ENCODE results near the gene CLSTN2.

Gene CLSTN2

GRCh38 chr3:140529096-140529495 is 594.1 kb downstream of the CLSTN2 start:
- no peak for DNase-seq

GRCh38 chr3:140529558-140529957 is 594.6 kb downstream of the CLSTN2 start:
- DNase-seq, result no peak

DNA sequence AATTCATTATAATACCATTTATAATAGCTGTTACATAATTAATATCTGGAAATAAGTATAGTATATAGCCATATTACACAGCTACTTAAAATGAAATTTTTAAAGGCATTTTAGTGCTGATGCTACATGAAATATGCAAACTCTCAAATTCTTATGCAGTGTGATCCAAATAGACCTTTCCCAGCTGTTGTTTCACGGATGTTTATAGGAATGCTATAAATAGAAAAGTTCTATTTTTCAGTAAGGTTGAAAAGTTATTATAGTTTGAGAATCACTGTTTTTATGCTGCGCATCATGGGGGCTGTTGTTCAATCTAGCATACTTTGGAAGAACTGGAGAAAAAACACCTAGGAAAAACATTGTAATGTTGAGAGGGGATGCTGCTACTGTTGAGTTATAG is 595.1 kb downstream of the CLSTN2 start:
- no peak for DNase-seq

DNA sequence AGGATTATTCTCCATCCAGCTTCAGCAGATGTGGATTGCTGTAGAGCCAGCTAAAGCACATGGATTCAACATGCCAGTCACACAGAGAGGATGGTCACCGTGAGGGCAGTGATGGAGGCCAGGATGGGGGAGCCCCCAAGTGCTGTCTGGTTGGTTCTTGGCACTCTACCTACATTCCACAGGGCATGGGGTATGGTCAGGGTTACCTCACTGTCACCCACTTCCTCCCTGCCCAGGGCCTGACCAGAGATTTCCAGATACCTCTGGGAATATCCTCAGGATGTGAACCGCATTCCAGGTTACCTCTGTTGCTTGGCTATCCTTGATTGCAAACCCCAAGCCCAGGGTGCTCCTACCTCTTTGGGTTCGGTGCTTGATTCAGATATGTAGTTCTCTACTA is 595.6 kb downstream of the CLSTN2 start:
- no peak for DNase-seq

DNA sequence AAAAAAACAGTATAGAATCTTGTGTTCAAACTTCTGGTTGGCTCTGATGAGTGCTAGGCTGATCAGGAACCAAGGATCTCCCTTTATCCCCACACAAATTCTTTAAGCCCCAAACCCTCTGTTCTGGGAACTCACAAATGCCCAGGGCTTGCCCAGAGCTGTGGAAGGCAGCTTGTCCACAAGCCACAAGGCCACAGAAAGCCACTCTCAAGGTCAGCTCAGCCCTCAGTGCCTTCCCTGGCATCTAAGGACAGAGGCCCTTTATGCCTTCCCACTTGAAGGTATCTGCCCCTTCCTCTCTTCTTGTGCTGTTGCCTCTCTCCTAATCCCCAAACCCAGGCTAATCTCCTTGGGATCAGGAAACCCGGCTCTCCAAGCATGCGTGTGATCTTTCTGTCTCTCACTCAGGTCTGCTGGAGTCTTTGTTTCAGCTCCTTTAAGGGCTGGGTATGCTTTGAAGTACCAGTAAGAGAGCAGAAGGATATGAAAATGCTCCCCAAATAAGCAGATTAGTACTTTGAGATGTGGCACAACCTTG is 597.9 kb downstream of the CLSTN2 start:
- no peak for DNase-seq

GRCh38 chr3:140536926-140537726 is 602.1 kb downstream of the CLSTN2 start:
- DNase-seq, result peak; percentile 79

- no peak for DNase-seq
Observed at GRCh38 chr3:140537727-140538082, 602.7 kb downstream of the CLSTN2 start.

DNA sequence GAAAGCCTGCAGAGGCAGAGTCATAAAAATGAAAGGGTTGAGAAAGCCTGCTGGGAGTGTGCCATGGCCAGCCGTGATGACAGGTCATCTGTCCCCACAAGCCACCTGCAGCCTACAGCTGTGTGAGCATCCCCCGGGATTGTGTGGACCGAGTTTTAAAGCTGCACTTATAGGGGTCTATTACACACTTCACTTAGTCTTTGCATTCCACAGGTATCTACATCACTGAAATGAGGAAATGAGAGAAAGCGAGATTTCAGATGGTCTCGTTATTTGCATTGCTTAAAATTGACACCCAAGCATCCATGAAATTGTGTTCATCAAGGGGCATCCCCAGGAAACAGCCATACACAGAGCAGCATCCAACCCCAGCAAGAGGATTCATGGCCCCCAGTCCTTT is 605.3 kb downstream of the CLSTN2 start:
- no peak for DNase-seq

GRCh38 chr3:140541975-140542653 is 607.1 kb downstream of the CLSTN2 start:
- no peak for DNase-seq

- DNase-seq, result no peak
Observed at GRCh38 chr3:140545197-140545596, 610.2 kb downstream of the CLSTN2 start.

GRCh38 chr3:140545756-140546155 is 610.8 kb downstream of the CLSTN2 start:
- DNase-seq, result no peak

GRCh38 chr3:140546649-140547048 is 611.7 kb downstream of the CLSTN2 start:
- peak; percentile 26 for DNase-seq

GRCh38 chr3:140552403-140552802 is 617.4 kb downstream of the CLSTN2 start:
- no peak for DNase-seq

- DNase-seq, result no peak
Observed at GRCh38 chr3:140552898-140553297, 617.9 kb downstream of the CLSTN2 start.

- DNase-seq, result no peak
Observed at GRCh38 chr3:140553591-140553990, 618.6 kb downstream of the CLSTN2 start.

DNA sequence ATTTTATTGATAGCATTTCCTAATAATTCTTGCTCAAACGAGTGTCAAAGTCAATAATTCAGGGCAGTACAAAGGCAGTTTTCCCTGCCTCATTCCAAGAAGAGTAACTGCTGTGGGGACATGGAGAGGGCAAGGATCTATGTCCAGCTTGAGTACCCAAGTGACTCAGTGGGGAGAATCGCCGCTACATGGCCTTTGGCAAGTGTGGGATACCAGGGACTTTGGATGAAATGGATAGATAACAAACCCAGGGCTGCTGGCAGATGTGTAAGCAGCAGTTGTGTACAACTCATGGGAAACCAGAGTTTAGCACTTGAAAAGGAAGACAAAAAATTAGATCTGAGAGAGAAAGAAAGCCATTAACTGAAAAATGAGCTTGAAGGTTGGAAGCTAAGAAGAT is 620.7 kb downstream of the CLSTN2 start:
- DNase-seq, result no peak

DNA sequence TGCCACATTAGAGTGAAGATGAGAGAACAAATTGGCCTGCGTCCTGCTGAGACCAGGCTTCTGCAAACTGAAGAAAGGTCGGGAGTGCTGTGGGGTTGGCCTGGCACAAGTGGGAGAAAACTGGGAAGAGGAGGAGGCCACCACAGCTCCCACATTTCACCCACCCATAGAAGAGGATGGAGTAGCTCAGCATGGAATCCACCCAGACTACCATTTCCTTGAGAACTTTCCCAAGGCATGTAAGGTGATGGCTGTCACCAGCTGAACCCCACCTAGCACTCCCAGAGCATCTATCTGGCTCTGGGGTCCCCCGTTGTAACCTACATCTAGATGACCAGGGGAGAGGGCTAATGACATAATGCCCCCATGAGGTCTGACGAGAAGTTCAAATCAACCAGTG is 622.5 kb downstream of the CLSTN2 start:
- no peak for DNase-seq

DNA sequence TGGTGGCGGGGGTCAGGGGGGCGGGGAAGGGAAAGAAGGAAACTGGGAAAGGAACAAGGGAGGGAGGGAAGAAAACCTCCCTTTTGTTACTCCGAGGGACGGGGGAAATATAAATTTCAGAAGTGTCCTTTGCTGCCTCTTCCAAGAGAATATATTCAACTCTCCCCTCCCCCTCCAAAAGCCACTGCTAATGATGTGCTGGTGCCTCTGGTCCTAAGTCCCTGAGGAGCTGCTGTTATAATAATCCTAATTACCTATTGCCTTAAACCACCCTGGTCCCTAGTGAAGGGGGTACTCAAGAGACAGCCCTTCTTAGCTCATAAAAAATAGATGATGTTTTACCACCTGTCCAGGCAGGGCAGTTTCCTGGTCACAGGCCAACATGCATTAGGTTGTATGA is 624.6 kb downstream of the CLSTN2 start:
- DNase-seq, result peak; percentile 83

DNA sequence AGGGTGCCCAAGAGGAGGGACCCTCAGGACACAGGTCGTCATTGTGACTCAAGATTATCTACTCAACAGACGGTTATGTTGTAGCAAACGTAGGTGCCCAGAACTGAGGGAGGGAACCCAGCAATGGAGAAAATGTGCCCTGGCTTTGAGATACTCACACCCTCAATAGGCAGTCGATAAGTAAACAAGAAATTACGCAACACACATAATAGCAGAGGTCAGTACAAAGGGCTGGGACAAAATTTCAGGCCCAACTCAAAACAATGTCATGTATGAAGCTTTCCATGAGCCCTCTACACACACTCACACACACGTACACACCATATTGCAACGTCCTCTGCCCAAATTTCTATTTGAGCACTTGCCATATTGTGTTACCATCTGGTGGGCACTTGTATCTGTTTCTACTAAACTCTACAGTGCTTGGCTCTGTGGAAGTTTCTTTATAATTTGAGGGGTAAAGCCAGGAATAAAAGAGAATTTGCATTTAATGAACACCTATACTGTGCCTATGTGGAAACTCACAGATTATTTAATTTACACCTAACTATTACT is 628.3 kb downstream of the CLSTN2 start:
- no peak for DNase-seq

DNA sequence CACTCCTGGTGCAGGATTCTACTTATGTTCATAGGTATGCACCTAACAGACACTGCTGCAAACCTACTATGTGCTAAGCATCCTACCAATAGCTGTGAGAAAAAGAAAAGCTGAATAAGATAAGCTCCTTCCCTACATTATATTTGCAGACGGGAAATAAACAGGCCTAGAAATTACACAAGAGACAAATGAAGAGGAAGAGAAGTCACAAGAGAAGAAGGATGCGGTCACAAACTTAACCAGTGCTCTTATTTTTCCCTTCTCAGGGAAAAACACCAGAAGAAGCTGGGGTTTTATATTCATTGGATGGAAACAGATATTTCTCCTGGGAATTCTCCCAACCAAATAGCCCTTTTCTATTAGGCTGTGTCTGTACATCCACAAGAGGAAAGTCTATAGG is 633.1 kb downstream of the CLSTN2 start:
- DNase-seq, result no peak

DNA sequence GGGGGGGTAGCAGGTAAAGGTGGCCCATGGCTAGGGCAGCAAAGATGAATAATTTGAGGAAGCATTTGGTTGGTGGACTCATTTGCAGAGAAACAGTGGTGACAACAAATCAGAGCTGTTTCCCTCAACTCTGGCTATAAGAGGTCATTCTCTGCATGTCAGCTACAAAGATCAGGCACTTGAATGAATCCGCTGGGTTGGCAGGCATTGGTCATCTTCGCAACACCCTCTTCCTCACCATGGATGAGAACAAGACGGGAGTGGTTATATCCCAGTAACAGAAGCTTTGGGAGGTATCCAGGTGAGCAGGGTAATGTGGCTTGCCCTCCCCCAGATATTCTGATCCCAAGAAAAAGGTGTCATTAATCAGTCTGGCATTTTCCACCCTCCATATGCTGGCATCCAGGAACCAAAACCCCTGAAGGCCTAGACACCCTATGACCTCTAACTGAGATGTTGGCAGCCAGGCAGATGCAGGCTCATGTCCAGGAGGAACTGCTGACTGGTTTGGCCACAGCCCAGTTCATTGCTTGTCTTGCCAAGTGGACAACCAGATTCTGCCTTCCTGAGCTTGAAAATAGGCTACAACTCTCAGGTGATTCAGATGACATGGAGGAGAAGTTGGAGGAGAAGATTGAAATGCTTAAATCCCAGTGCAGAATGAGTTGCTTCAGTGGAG is 634.0 kb downstream of the CLSTN2 start:
- DNase-seq, result no peak

DNA sequence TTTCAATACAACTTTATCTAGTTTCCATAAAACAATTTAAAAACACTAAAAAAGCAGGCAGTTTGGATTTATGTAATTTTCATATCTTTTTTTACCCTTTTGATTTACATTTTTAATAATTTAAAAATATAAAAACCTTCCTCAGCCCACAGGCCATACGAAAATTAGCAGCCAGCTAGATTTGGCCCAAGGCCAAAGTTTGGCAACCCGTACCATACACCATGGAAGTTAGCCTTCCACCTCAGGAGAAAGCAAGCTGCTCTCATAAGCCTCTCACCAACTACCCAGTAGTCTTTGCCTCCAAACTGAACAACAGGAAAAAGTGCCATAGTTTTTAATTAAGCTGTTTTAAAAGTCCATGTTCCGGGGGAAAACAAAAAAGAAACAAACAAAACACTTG is 635.6 kb downstream of the CLSTN2 start:
- DNase-seq, result no peak

GRCh38 chr3:140571836-140572235 is 636.9 kb downstream of the CLSTN2 start:
- DNase-seq, result no peak

DNA sequence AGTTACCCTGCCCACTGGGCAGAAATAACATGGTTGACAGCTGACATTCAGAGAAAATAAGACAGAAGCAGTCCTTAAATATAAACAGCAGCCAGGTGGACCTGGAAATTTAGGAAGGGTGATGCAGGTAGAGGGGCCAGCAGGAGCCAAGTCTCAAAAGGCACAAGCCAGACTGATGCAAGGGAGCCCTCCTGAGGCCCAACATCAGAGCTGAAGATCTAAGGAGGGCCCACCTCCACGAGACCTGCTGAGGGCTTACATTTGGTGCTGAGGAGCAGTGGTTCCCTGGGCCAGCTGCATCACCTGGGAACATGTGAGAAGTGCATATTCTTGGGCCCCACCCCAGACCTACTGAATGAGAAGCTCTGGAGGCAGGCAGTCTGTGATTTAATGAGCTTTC is 637.3 kb downstream of the CLSTN2 start:
- no peak for DNase-seq
